ENCODE results near the gene ACAD9. TPM values are rescaled to one million over a fixed set of nuclear protein-coding genes. Genes with fewer than 3 reads are reported as not detected.
"Not testable (repeated sequence)": the region's sequence is repeated elsewhere in the genome, so short reads cannot be mapped to it uniquely, and the experiment has no call there.

Gene ACAD9
- total RNA-seq, 2 donors from 2014 or later, result 37.0 to 62.4 TPM

DNA sequence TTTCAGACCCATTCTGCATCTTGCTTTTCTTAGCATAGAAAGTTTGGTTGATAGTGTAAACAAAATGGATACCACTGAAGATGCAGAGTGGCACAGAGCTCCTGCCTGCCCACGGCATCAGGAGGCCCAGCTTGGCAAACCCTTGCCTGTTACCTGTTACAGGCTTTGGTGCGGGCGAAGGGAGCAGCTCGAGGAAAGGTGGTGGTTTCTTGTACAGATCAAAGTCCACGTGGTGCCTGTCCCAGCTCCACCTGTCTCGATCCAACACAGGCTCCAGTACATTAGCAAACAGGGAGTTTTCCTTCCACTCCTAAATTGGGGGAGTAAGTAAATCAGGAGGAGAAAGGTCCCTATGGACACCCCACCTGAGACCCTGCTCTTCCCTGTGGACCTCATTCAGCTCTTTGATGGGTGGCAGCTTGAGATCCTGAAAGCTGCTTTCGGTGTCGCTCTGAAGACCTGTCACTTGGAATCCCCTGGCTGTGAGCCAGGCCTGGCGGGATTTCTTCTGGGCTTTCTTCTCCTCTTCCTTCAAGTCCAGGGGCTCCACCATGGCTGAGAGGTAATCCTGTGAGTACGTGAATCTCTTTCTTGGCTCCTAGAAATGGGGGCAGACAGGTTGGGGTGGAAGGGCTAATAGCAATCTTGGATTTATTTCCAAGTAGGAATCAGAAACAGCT, 35.7 kb downstream of the ACAD9 start:
- Mint-ChIP-seq H3K4me1 (no peaks in the 10 kb centered on the region), H3K36me3 (ENCODE audit: low read depth) (no peaks in the 10 kb centered on the region), H3K4me3 (no peak overlapping the region), H3K27ac (no peak overlapping the region), H3K27me3 (no peaks in the 10 kb centered on the region)
- ATAC-seq (no peak), DNase-seq (no peak)
- H3K9me3 ChIP-seq (ENCODE audit: control insufficient read depth, low read length, poor library complexity, severe bottlenecking), result no peaks in the 10 kb centered on the region

DNA sequence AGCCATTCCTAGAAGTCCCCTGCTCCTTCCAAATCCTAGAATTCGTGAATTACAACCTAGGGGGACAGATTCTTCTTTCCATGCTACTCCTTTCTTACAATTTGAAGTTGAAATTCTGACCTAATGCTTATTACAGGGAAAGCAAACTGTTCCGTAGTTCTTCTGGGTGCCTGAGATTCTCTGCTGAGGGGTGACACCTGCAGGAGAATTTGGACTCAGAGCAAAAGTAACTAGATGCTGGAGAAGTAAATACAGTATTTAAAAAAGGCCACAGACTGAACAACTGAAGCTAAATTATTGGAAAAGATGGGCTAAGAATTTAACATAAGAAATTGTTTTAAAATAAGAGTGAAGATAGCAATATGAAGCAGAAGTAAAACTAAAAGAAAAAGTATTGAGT, 37.9 kb downstream of the ACAD9 start:
- peaks cover 2% of the 10 kb centered on the region for H3K4me1 Mint-ChIP-seq
- no peaks in the 10 kb centered on the region for H3K36me3 Mint-ChIP-seq (ENCODE audit: low read depth)
- ATAC-seq, result no peak
- no peaks in the 10 kb centered on the region for H3K27me3 Mint-ChIP-seq
- no peak overlapping the region for H3K27ac Mint-ChIP-seq
- no peak for DNase-seq
- no peaks in the 10 kb centered on the region for H3K9me3 ChIP-seq (ENCODE audit: control insufficient read depth, low read length, poor library complexity, severe bottlenecking)
- H3K4me3 Mint-ChIP-seq, result no peak overlapping the region

DNA sequence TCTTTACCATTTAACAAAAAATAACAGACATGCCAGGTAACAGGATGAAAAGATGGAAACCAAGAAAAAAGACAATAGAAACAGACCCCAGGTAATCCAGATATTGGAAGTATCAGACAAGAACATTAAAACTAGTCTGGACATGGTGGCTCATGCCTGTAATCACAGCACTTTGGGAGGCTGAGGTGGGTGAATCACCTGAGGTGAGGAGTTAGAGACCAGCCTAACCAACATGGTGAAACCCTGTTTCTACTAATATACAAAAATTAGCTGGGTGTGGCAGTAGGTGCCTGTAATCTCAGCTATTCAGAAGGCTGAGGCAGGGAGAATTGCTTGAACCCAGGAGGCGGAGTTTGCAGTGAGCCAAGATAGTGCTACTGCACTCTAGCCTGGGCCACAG, 40.6 kb downstream of the ACAD9 start:
- no peak overlapping the region for H3K27ac Mint-ChIP-seq
- H3K4me3 Mint-ChIP-seq, result no peak overlapping the region
- no peaks in the 10 kb centered on the region for H3K9me3 ChIP-seq (ENCODE audit: control insufficient read depth, low read length, poor library complexity, severe bottlenecking)
- DNase-seq (no peak), ATAC-seq (no peak)
- H3K36me3 Mint-ChIP-seq (ENCODE audit: low read depth), result no peaks in the 10 kb centered on the region
- peaks cover 18% of the 10 kb centered on the region for H3K4me1 Mint-ChIP-seq
- no peaks in the 10 kb centered on the region for H3K27me3 Mint-ChIP-seq

DNA sequence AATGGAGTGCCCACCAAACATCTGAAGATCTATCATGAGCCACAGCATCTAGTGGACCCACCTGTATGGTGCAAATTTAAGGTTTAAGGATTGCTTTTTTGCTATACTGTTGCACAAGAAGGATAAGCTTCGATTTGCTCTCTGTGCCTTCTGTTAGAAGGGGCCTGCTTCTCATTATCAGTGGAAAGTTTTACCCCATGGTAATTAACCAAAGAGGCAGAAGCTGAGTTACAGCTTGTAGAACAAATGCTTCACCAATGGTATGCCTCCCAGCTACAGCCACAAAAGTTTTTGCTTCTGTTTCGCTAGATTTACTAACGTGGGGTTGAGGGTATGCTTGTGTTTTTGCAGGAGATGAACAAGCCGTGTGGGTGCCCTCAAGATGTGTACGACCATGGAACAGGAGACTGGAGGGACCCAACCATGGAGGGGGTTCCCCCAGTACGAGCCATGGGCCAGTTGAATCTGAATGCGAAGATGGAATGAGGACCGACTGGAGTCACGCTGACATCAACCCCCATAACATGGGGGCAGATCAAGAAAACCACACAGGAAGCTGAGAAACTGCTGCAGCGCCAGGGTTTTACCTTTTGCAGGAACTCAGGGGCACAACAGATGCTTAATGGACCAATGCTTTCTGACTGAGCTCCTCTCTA, 43.5 kb downstream of the ACAD9 start:
- Mint-ChIP-seq H3K27ac (peak overlapping the region; percentile 84), H3K27me3 (no peaks in the 10 kb centered on the region), H3K4me1 (peaks cover 18% of the 10 kb centered on the region), H3K36me3 (ENCODE audit: low read depth) (no peaks in the 10 kb centered on the region), H3K4me3 (peak overlapping the region; percentile 86)
- peak; percentile 84 for ATAC-seq
- no peak for DNase-seq
- H3K9me3 ChIP-seq (ENCODE audit: control insufficient read depth, low read length, poor library complexity, severe bottlenecking), result no peaks in the 10 kb centered on the region

DNA sequence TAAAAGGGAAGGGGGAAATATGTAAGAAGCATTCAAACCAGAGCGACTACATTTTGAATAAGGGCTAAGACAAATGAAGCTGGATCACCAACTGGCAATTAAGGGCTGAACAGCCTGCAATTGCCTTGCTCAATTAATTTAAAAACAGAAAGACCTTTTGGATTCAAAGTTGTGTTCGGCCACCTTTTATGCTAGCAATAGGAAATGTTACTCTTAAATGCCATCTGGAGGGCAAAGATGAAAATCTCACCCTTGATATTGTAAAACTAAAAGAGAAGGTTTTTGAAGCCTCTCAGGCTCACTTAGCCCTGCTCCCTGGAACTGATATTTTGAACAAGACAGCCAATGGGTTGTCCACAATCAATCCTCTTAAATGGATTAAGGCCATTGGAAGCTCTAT, 44.2 kb downstream of the ACAD9 start:
- ATAC-seq (peak; percentile 76), DNase-seq (no peak)

DNA sequence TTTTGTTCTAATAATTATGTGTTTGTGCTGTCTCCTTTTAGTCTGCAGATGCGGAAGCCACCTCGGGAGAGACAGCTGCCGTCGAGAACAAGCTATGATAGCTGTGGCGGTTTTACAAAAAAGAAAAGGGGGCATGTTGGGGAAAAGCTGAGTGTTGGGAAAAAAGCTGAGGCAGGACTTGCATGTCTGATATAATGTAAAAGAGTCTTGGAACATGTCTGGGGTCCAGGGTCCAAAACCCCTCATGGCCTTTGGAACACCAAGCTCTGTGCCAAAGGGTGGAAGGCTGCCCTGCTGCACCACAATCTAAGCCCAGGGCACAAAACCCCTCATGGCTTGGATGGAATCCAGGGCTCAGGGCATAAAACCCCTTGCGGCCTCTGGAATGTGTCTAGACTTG, 44.6 kb downstream of the ACAD9 start:
- H3K4me3 Mint-ChIP-seq; H3K9me3 ChIP-seq (ENCODE audit: control insufficient read depth, low read length, poor library complexity, severe bottlenecking); ATAC-seq; DNase-seq; H3K36me3 Mint-ChIP-seq (ENCODE audit: low read depth); H3K27me3 Mint-ChIP-seq: not testable (repeated sequence)
- Mint-ChIP-seq H3K27ac (peak overlapping the region; percentile 84), H3K4me1 (peaks cover 18% of the 10 kb centered on the region)

More for the DNA sequence above, 44.2 kb downstream of the ACAD9 start:
- peaks cover 18% of the 10 kb centered on the region for H3K4me1 Mint-ChIP-seq
- peak overlapping the region; percentile 84 for H3K27ac Mint-ChIP-seq
- H3K9me3 ChIP-seq (ENCODE audit: control insufficient read depth, low read length, poor library complexity, severe bottlenecking), result no peaks in the 10 kb centered on the region
- no peaks in the 10 kb centered on the region for H3K36me3 Mint-ChIP-seq (ENCODE audit: low read depth)
- no peaks in the 10 kb centered on the region for H3K27me3 Mint-ChIP-seq
- H3K4me3 Mint-ChIP-seq, result peak overlapping the region; percentile 86

DNA sequence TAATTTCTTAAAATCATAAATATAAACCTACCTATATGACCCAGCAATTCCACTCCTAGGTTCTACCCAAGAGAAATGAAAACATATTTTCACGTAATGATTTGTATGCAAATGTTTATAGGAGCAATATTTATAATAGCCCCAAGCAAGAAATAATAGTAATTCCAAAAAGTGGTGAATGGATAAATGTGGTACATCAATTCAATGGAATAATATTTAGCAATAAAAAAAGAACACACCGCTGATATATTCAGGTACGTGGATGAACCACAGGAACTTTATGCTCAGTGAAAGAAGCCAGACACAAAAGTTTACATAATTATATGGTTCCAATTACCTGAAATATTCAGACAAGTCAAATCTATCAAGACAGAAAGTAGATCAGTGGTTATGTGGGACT, 49.9 kb downstream of the ACAD9 start:
- ATAC-seq (no peak), DNase-seq (no peak)
- Mint-ChIP-seq H3K27ac (no peak overlapping the region), H3K27me3 (peaks cover 12% of the 10 kb centered on the region), H3K4me1 (peaks cover 2% of the 10 kb centered on the region), H3K36me3 (ENCODE audit: low read depth) (no peaks in the 10 kb centered on the region), H3K4me3 (no peak overlapping the region)
- no peaks in the 10 kb centered on the region for H3K9me3 ChIP-seq (ENCODE audit: control insufficient read depth, low read length, poor library complexity, severe bottlenecking)

DNA sequence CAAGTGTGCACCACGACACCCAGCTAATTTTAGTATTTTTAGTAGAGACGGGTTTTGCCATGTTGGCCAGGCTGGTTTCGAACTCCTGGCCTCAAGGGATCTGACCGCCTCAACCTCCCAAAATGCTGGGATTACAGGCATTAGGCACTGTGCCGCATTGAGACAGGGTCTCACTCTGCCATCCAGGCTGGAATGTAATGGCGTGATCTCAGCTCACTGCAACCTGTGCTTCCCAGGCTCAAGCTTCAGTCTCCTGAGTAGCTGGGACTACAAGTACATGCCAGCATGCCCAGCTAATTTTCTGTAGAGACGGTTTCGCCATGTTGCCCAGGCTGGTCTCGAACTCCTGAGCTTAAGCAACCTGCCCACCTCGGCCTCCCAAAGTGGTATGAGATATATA, 51.6 kb downstream of the ACAD9 start:
- H3K4me3 Mint-ChIP-seq, result no peak overlapping the region
- peaks cover 2% of the 10 kb centered on the region for H3K4me1 Mint-ChIP-seq
- no peak overlapping the region for H3K27ac Mint-ChIP-seq
- ATAC-seq, result no peak
- H3K36me3 Mint-ChIP-seq (ENCODE audit: low read depth), result no peaks in the 10 kb centered on the region
- H3K9me3 ChIP-seq (ENCODE audit: control insufficient read depth, low read length, poor library complexity, severe bottlenecking), result no peaks in the 10 kb centered on the region
- DNase-seq, result no peak
- peaks cover 12% of the 10 kb centered on the region for H3K27me3 Mint-ChIP-seq

DNA sequence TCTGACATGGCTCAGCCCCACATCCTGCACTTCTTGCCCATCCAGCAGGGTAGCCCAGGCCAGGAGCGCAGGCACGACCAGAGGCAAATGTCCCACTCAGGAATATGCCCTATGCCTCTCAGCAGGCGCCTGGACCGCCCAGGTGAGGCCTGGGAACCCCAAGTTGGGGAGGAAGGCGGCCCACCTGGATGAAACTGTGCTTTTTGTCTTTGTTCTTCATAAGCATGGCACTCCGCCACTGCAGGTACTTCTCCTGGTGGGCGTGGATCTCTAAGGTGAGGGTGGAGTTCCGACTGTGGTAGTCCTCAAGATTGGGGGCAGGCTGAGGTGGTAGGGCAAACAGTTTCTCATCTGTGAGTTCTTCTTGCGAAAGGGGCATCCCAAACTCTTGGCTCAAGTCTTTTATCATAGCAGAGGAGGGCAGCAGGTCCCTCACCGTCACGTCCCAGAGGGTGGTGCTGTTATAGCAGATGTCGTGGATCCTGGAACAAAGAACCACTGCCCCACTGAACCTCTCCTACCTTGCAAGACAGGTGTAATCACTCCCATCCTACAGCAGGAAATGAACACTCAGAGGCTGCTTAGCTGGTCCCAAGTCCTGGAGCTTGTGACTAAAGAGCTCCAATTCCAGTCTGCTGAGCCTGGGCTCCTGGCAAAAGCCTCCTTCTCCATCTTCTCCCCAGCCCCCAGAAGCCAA, 53.2 kb downstream of the ACAD9 start:
- no peaks in the 10 kb centered on the region for H3K9me3 ChIP-seq (ENCODE audit: control insufficient read depth, low read length, poor library complexity, severe bottlenecking)
- ATAC-seq (no peak), DNase-seq (no peak)
- Mint-ChIP-seq H3K4me1 (peaks cover 2% of the 10 kb centered on the region), H3K27me3 (peaks cover 12% of the 10 kb centered on the region), H3K27ac (no peak overlapping the region), H3K36me3 (ENCODE audit: low read depth) (no peaks in the 10 kb centered on the region), H3K4me3 (no peak overlapping the region)

DNA sequence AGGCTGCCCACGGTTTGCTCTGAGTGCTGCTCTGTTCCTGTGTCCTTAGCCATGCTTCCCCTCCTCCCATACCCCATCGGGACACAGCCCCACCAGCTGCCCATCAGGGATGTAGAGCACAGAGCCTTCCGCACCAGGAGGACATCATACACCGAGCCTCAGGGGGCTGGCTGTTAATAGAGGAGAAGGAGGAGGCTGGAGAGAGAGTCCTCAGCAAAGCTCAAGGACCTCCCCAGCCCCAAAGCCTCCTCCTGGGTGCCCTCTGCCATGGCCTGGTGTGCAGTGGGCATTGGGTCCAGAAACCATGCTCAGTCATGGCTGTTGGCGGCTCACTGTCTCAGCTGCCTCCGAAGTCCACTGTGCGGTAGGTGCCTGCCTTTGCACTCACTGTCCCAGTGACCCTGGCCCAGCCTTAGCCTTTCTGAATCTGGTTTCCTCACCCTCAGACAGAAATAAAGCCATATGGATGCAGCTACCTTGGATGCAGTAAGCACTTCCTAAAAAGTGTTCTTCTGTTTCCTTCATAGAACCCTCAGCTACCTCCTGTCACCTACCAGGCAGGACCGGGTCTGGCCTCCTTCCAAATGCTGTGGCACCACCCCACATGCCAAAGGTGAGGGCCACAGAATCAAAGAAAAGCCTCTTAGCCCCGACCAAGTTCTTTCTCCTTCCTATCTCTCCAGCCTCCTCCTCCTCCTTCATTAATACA, 53.9 kb downstream of the ACAD9 start:
- H3K4me1 Mint-ChIP-seq, result peaks cover 2% of the 10 kb centered on the region
- peaks cover 12% of the 10 kb centered on the region for H3K27me3 Mint-ChIP-seq
- no peaks in the 10 kb centered on the region for H3K36me3 Mint-ChIP-seq (ENCODE audit: low read depth)
- ATAC-seq, result no peak
- no peaks in the 10 kb centered on the region for H3K9me3 ChIP-seq (ENCODE audit: control insufficient read depth, low read length, poor library complexity, severe bottlenecking)
- no peak overlapping the region for H3K27ac Mint-ChIP-seq
- DNase-seq, result no peak
- H3K4me3 Mint-ChIP-seq, result no peak overlapping the region

DNA sequence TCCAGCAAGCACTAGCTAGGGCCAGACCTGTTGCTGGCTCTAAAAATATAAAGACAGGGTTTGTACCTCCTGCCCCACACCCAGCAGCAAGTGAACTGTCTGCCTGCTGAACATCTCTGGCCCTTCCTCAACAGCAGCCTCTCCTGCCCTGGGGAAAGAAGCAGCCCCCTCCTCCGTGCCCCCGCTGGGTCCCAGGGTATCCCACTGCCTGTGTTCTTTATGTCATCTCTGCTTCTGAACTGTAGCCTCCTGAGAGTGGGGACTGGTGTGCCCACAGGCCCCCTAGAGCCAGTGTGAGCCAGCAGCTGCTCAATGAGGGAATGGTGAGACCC, 54.5 kb downstream of the ACAD9 start:
- H3K27me3 Mint-ChIP-seq, result peaks cover 13% of the 10 kb centered on the region
- peaks cover 2% of the 10 kb centered on the region for H3K4me1 Mint-ChIP-seq
- DNase-seq (no peak), ATAC-seq (no peak)
- H3K9me3 ChIP-seq (ENCODE audit: control insufficient read depth, low read length, poor library complexity, severe bottlenecking), result no peaks in the 10 kb centered on the region
- no peak overlapping the region for H3K27ac Mint-ChIP-seq
- H3K36me3 Mint-ChIP-seq (ENCODE audit: low read depth), result no peaks in the 10 kb centered on the region
- H3K4me3 Mint-ChIP-seq, result no peak overlapping the region

DNA sequence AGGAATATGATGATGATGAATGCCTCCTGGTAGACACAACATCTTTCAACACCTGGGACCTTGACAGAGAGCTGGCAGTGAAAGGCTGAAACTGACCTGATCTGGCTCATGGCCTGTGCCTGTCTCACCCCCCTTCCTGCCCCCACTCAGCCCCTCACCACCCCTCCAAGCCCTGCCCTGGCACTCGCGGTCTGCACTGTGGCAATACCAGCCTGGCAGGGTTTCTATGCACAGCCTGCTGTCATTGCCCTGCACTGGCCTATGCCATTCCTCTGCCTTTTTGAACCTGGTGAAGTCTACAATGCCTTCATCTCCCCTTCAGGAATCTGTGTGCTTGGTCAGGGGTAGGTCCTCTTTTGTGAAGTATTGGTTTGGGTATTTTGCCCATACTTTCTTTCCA, 56.5 kb downstream of the ACAD9 start:
- Mint-ChIP-seq H3K4me1 (peaks cover 2% of the 10 kb centered on the region), H3K27me3 (peaks cover 28% of the 10 kb centered on the region), H3K27ac (no peak overlapping the region), H3K4me3 (no peak overlapping the region), H3K36me3 (ENCODE audit: low read depth) (no peaks in the 10 kb centered on the region)
- ATAC-seq (no peak), DNase-seq (no peak)
- no peaks in the 10 kb centered on the region for H3K9me3 ChIP-seq (ENCODE audit: control insufficient read depth, low read length, poor library complexity, severe bottlenecking)

DNA sequence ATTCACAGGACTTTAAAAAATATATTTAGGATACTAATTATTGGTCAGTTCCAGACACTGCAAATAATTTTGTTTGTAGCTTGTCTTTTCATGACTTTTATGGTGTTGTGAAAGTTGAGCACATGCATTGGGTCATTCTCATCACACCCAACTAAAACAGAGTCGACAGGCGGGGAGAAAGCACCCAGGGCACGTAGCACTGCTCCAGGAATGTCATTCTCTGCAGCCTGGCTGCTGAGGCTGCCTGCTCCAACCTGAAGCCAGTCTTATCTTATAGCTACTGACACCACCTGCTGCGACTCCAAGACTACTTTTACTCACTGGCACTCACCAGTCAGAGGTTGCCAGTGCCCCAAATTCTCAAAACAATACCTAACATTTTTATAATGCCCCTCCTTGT, 56.9 kb downstream of the ACAD9 start:
- H3K4me3 Mint-ChIP-seq, result no peak overlapping the region
- H3K27me3 Mint-ChIP-seq, result peaks cover 28% of the 10 kb centered on the region
- no peak for DNase-seq
- no peaks in the 10 kb centered on the region for H3K36me3 Mint-ChIP-seq (ENCODE audit: low read depth)
- no peak overlapping the region for H3K27ac Mint-ChIP-seq
- H3K4me1 Mint-ChIP-seq, result peaks cover 2% of the 10 kb centered on the region
- ATAC-seq, result no peak
- H3K9me3 ChIP-seq (ENCODE audit: control insufficient read depth, low read length, poor library complexity, severe bottlenecking), result no peaks in the 10 kb centered on the region
